Erythroblast (primary cell): ENCODE data around the gene DNAJA2.

Source experiments
- GATA1 ChIP-seq: IDR thresholded peaks from 2 replicates; pipeline ENCODE4 v1.6.1; 2011; ENCODE audit warnings: low read depth, mild to moderate bottlenecking, control low read depth, low read length, moderate library complexity
- POLR2A ChIP-seq: IDR thresholded peaks from 2 replicates; pipeline ENCODE4 v1.6.1; 2011; ENCODE audit warnings: mild to moderate bottlenecking, low read length

DNA sequence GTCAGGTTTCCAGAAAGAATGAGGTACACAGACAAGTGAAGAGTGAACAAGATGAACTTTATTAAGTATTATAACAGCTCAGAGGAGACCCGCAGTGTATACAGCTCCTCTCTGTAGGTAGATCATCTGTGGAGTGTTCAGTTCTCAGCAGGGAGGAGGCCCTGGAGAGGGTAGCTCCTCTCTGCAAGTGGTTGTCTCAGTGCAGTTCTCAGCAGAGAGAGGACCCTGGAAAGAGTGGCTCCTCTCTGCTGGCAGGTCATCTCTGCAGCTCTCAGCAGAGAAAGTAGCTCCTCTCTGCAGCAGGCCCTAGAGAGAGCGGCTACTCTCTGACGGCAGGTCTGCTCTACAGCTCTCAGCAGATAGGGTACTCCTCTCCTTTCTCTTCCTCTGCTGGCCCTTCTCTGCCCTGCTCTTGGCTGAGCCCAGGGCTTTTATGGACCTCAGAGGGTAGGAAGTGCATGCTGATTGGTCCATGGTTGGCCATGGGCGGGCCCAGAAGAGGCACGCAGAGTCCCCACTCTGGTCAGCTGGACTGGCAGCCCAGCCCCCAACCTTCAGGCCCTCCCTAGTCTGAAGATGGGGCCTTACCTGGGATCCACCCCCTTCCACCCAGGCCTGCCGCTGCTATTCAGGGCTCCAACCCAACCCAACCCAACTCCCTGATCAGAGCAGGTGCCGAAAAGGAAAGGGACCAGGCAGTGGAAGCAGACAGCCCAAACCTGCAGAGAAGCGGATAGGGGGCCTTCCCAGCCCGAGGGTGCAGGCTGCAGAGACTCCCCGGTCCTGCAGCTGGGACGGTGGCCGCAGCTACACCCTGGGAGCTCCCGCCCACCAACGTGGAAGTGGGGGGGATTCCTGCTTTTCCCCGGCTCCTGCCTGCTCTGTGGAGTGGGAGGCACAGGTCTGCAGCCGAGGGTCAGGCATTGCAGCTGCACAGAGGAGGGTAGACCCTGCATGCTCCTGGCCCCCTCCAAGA is 18.5 kb upstream of the DNAJA2 start:
- TF ChIP-seq POLR2A (no peak), GATA1 (no peak)
